Measurements from ENCODE around the gene OPA1.

The OPA1 gene

GRCh38 chr3:193564012-193564411 lies 29.0 kb upstream of the OPA1 start:
- ChIA-PET POLR2A (ENCODE audit: low non-redundant PET) (no interaction called here), CTCF (no interaction called here)
- TF ChIP-seq CTCF (conservative IDR thresholded peaks at IDR 0.05; ENCODE audit: low read depth): no peak; the same call in 1 of the 2 replicates
- peak; percentile 9 for DNase-seq (ENCODE audit: low spot score)
- H3K27ac ChIP-seq: no peak overlapping the region

- no peak overlapping the region for H3K27ac ChIP-seq
- POLR2A ChIA-PET (ENCODE audit: low non-redundant PET): no interaction called here
- TF ChIP-seq CTCF (conservative IDR thresholded peaks at IDR 0.05; ENCODE audit: low read depth): no peak
- CTCF ChIA-PET: no interaction called here
- no peak for DNase-seq (ENCODE audit: low spot score)
These were observed 23.9 kb upstream of the OPA1 start for GRCh38 chr3:193569119-193569518.

- ChIA-PET CTCF (interaction anchor here (0.6 to 1.5 kb wide), 12 partner anchors 9 to 949 kb away, joined by 3 to 13 read pairs (median 4); no protein-coding TSS in a partner anchor), POLR2A (ENCODE audit: low non-redundant PET) (no interaction called here)
- no peak overlapping the region for H3K27ac ChIP-seq
- TF ChIP-seq CTCF (conservative IDR thresholded peaks at IDR 0.05; ENCODE audit: low read depth): peak; percentile 79
- DNase-seq (ENCODE audit: low spot score): peak; percentile 55
These were observed 20.5 kb upstream of the OPA1 start for GRCh38 chr3:193572426-193572908.

- POLR2A ChIA-PET (ENCODE audit: low non-redundant PET): no interaction called here
- CTCF ChIA-PET: interaction anchor here (0.6 to 1.2 kb wide), 6 partner anchors 12 to 761 kb away, joined by 3 to 11 read pairs (median 3); no protein-coding TSS in a partner anchor
These were observed 19.4 kb upstream of the OPA1 start for GRCh38 chr3:193573403-193574191.

GRCh38 chr3:193574488-193575070 lies 18.4 kb upstream of the OPA1 start:
- CTCF ChIA-PET: interaction anchor here (0.5 to 1.2 kb wide), 4 partner anchors 74 to 762 kb away, joined by 3 to 4 read pairs (median 3); no protein-coding TSS in a partner anchor
- TF ChIP-seq CTCF (conservative IDR thresholded peaks at IDR 0.05; ENCODE audit: low read depth): no peak
- POLR2A ChIA-PET (ENCODE audit: low non-redundant PET): no interaction called here
- no peak for DNase-seq (ENCODE audit: low spot score)
- no peak overlapping the region for H3K27ac ChIP-seq

More at GRCh38 chr3:193573403-193574191, 19.4 kb upstream of the OPA1 start:
- no peak for DNase-seq (ENCODE audit: low spot score)
- H3K27ac ChIP-seq: no peak overlapping the region
- TF ChIP-seq CTCF (conservative IDR thresholded peaks at IDR 0.05; ENCODE audit: low read depth): no peak

- peak overlapping the region; percentile 79 for H3K27ac ChIP-seq
- peak; percentile 34 for DNase-seq (ENCODE audit: low spot score)
- no peak for TF ChIP-seq CTCF (conservative IDR thresholded peaks at IDR 0.05; ENCODE audit: low read depth)
- CTCF ChIA-PET: no interaction called here
- POLR2A ChIA-PET (ENCODE audit: low non-redundant PET): interaction anchor here (0.6 kb wide), 1 partner anchor 751 kb away, joined by 4 read pairs; no protein-coding TSS in a partner anchor
These were observed 7.5 kb upstream of the OPA1 start for GRCh38 chr3:193585530-193585929.

Measured in RWPE1 (cell line).